Hepatocyte (in vitro differentiated cells): Measurements from ENCODE around the gene MTA1.

Experiments used
- EZH2 ChIP-seq: fragments of 200-600 bp; sonication (generic); IDR thresholded peaks from 2 replicates; pipeline ENCODE4 v1.6.1; 2016; ENCODE audit warnings: antibody characterized with exemption, mild to moderate bottlenecking, borderline replicate concordance
- EZH2phosphoT487 ChIP-seq: fragments of 200-600 bp; sonication (generic); IDR thresholded peaks from one replicate; pipeline ENCODE4 v1.6.1; 2018; ENCODE audit warnings: antibody characterized with exemption, mild to moderate bottlenecking, low read depth, moderate library complexity; ENCODE audit not compliant: unreplicated experiment, severe bottlenecking
- TF ChIP-seq, protein P1 (sequence below): fragments of 200-600 bp; sonication (generic); IDR thresholded peaks from 2 replicates; pipeline ENCODE4 v1.5.1; 2016; ENCODE audit warnings: antibody characterized with exemption, mild to moderate bottlenecking; ENCODE audit not compliant: poor library complexity

GRCh38 chr14:105445901-105446845, 26.5 kb downstream of the MTA1 start:
- TF ChIP-seq, protein P1, sequence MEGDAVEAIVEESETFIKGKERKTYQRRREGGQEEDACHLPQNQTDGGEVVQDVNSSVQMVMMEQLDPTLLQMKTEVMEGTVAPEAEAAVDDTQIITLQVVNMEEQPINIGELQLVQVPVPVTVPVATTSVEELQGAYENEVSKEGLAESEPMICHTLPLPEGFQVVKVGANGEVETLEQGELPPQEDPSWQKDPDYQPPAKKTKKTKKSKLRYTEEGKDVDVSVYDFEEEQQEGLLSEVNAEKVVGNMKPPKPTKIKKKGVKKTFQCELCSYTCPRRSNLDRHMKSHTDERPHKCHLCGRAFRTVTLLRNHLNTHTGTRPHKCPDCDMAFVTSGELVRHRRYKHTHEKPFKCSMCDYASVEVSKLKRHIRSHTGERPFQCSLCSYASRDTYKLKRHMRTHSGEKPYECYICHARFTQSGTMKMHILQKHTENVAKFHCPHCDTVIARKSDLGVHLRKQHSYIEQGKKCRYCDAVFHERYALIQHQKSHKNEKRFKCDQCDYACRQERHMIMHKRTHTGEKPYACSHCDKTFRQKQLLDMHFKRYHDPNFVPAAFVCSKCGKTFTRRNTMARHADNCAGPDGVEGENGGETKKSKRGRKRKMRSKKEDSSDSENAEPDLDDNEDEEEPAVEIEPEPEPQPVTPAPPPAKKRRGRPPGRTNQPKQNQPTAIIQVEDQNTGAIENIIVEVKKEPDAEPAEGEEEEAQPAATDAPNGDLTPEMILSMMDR, result no peak
- no peak for TF ChIP-seq EZH2
- no peak for TF ChIP-seq EZH2phosphoT487
